Measurements from ENCODE around the gene INKA2. TPM values are rescaled to one million over a fixed set of nuclear protein-coding genes. Genes with fewer than 3 reads are reported as not detected.

The INKA2 gene
- total RNA-seq (1 to 10 TPM; 6.7 to 8.5 TPM), polyA plus RNA-seq (ENCODE audit: insufficient read depth, low read depth, low replicate concordance) (8.3 TPM)
- long read RNA-seq, donor 1, full-length matches to known transcripts: 2 of 2 reads
- long read RNA-seq, donor 1, partial matches to known transcripts: 0 of 2 reads
- long read RNA-seq, donor 1, other reads (novel, unspliced or antisense): 0 of 2 reads
- long read RNA-seq, donor 2, full-length matches to known transcripts: 3 of 18 reads
- long read RNA-seq, donor 2, partial matches to known transcripts: 10 of 18 reads
- long read RNA-seq, donor 2, other reads (novel, unspliced or antisense): 5 of 18 reads

DNA sequence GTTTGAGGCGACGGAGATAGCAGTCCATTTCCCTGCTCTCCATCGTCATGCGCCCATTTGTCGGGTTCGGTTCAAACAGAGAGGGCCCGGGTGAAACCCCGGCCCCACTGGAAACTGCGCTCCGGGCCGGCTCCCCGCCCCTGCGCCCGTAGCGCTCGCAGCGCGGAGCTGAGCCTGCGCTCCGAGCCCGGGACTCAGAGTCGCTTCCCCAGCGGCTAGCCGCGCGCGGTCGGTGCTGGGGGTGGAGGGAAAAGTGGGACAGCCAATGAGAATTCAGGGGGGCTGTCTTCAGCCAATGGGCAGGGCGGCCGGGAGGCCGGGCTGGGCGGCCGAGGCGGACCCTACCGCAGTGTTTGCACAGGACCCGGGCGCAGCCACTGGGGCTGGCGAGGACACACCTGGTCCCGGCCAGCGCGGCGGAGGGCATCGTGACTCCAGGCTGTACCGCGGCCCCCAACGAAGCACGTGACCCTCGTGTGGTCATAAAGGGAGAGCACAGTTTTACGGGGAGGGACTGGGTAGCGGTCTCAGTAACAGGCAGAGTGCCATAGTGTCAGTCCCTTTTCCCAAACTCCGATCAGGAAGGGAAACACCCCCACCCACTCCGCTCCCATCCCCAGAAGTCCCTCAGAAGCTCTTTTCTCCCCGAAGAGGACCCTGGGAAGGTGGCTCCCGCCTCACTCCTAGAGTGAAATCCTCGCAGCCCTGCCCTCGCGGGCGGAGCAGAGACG, at the start of gene INKA2:
Gene INKA2 (minus strand): TSS at position 202 of the 731 bp plus-strand sequence. CDS start 153 bp downstream, at position 49.
- Histone ChIP-seq H3K9me3 (no peaks in the 10 kb centered on the region), H3K27ac (peak within 1 kb of the TSS; percentile 82 to 90), H3K27me3 (no peaks in the 10 kb centered on the region), H3K4me3 (peak within 1 kb of the TSS; percentile 66 to 74), H3K4me1 (peaks cover 26% of the 10 kb centered on the region), H3K36me3 (ENCODE audit: low read depth, missing control alignments) (no peaks in the 10 kb centered on the region)
- peak; percentile 89 for DNase-seq
- intact Hi-C loops (cut with DNase I; ENCODE audit: low total_unique reads): no loop called here
- WGBS, 2 donors: 0% methylated on average over 5 to 59 of the region's 59 CpGs
- no peak for TF ChIP-seq POLR2A (IDR thresholded peaks at IDR 0.05)
- TF ChIP-seq, protein P1, sequence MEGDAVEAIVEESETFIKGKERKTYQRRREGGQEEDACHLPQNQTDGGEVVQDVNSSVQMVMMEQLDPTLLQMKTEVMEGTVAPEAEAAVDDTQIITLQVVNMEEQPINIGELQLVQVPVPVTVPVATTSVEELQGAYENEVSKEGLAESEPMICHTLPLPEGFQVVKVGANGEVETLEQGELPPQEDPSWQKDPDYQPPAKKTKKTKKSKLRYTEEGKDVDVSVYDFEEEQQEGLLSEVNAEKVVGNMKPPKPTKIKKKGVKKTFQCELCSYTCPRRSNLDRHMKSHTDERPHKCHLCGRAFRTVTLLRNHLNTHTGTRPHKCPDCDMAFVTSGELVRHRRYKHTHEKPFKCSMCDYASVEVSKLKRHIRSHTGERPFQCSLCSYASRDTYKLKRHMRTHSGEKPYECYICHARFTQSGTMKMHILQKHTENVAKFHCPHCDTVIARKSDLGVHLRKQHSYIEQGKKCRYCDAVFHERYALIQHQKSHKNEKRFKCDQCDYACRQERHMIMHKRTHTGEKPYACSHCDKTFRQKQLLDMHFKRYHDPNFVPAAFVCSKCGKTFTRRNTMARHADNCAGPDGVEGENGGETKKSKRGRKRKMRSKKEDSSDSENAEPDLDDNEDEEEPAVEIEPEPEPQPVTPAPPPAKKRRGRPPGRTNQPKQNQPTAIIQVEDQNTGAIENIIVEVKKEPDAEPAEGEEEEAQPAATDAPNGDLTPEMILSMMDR (IDR thresholded peaks at IDR 0.05): no peak

DNA sequence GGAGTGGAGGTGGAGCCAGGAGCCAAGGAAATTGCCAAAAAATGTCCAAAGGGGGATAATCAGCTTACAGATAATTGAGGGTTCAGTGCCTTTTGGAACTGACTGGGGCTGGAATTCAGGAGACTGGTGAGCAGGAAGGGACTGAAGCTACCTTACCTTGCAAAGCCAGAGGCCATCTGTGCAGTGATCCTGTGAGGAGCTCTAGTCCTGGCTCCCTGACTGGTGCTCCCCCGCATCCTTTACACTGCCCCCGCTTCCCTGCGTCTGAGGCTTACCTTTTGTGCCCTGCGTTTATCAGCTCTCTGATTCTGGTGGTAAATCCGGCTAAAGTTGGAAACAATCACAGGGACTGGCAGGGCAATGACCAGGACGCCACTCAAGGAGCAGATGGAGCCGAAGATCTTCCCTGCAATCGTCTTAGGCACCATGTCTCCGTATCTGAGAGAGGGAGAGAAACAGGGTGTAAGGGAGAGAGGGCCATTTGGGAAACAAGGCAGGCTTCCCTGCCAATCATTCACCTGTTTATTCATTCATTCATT, 47.5 kb upstream of the INKA2 start:
- TF ChIP-seq, protein P1 (IDR thresholded peaks at IDR 0.05): no peak
- TF ChIP-seq POLR2A (IDR thresholded peaks at IDR 0.05): no peak
- DNase-seq: peak; percentile 21
- H3K27ac ChIP-seq: no peak overlapping the region
- 65 to 70% methylated on average over 9 of the region's 9 CpGs for WGBS, 2 donors
- no peaks in the 10 kb centered on the region for H3K9me3 ChIP-seq
- H3K36me3 ChIP-seq (ENCODE audit: low read depth, missing control alignments): no peaks in the 10 kb centered on the region
- intact Hi-C loops (cut with DNase I; ENCODE audit: low total_unique reads): no loop called here
- no peaks in the 10 kb centered on the region for H3K27me3 ChIP-seq
- H3K4me3 ChIP-seq: no peak overlapping the region
- H3K4me1 ChIP-seq: peaks cover 7% of the 10 kb centered on the region

DNA sequence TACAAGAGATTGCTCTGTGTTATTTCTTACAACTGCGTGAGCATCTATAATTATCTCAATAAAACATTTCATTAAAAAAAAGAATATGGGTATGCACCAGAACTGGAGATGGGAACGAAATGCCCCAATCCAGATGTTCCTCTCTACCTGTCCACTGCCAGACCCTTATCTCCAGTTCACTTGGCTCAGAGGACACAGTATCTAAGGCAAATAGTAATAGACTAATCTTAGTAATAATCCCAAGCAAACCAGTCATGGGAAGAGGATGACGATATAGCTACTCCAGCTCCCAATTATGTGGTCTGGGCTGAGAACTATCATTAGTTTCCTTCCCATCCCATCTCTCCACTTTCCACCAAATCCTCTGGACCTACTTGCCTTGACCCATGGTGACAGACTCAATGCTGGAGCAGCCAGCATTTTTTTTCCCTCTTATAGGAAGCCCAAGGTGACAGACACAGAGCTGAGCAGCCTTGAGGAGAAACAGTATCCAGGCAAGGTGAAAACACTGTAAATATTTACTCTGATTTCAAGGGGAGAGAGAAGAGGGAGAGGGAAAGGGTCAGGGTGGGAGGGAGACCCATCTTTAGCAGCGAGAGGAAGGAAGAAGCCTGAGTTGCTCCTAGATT, 45.2 kb upstream of the INKA2 start:
- WGBS, 2 donors: 79 to 81% methylated on average over 4 of the region's 4 CpGs
- no peak for TF ChIP-seq POLR2A (IDR thresholded peaks at IDR 0.05)
- TF ChIP-seq, protein P1 (IDR thresholded peaks at IDR 0.05): no peak
- H3K4me1 ChIP-seq: peaks cover 7% of the 10 kb centered on the region
- no peak for DNase-seq
- intact Hi-C loops (cut with DNase I; ENCODE audit: low total_unique reads): no loop called here
- no peaks in the 10 kb centered on the region for H3K36me3 ChIP-seq (ENCODE audit: low read depth, missing control alignments)
- no peak overlapping the region for H3K27ac ChIP-seq
- H3K27me3 ChIP-seq: no peaks in the 10 kb centered on the region
- no peak overlapping the region for H3K4me3 ChIP-seq
- no peaks in the 10 kb centered on the region for H3K9me3 ChIP-seq

DNA sequence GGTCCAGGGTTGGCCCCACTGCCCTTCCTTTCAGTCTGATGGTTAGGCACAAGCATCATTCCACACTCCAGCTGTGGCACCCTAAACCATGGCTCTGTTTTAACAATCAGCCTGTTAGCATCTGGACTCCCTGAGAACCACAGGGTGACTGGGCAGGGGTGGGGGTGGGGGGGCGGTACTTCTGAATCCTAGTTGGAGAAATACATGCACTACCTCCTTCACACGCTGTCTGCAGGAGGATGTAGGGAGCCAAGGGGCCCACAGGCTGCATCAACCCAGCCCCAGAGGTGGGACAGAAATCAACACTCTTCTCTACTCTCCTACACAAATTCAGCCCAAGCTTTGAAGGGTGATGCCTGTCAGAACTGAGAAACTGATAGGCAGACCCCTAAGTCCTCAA, 40.4 kb upstream of the INKA2 start:
- H3K36me3 ChIP-seq (ENCODE audit: low read depth, missing control alignments): no peaks in the 10 kb centered on the region
- no peak overlapping the region for H3K27ac ChIP-seq
- 94 to 100% methylated on average over 1 to 2 of the region's 2 CpGs for WGBS, 2 donors
- H3K9me3 ChIP-seq: no peaks in the 10 kb centered on the region
- no peak for DNase-seq
- no peak overlapping the region for H3K4me3 ChIP-seq
- TF ChIP-seq, protein P1 (IDR thresholded peaks at IDR 0.05): no peak
- TF ChIP-seq POLR2A (IDR thresholded peaks at IDR 0.05): no peak
- H3K27me3 ChIP-seq: no peaks in the 10 kb centered on the region
- no peaks in the 10 kb centered on the region for H3K4me1 ChIP-seq
- intact Hi-C loops (cut with DNase I; ENCODE audit: low total_unique reads): no loop called here
